Fibroblast of lung (primary cell): ENCODE results near the gene DIP2C. TPM values are rescaled to one million over a fixed set of nuclear protein-coding genes. Genes with fewer than 3 reads are reported as not detected.
"Not testable (repeated sequence)": the region's sequence is repeated elsewhere in the genome, so short reads cannot be mapped to it uniquely, and the experiment has no call there.

Experiments
- DNase-seq, 2 donors: peaks; one replicate each; pipeline versions ENCODE4 v3.0.0 to v3.0.0-alpha.2; 2010; ENCODE audit warnings: low read depth in 2 of 2
- H2AFZ ChIP-seq: 2 replicates; pipeline ENCODE4 v1.5.1; 2012; ENCODE audit warnings: low read length, control low read depth, inconsistent platforms
- H3K27ac ChIP-seq: 2 replicates; pipeline ENCODE4 v1.5.1; 2011; ENCODE audit warnings: low read length, control low read depth; ENCODE audit not compliant: insufficient read depth
- H3K27me3 ChIP-seq: 2 replicates; pipeline ENCODE4 v1.5.1; 2011; ENCODE audit warnings: mild to moderate bottlenecking, low read length; ENCODE audit not compliant: control insufficient read depth, insufficient read depth
- H3K36me3 ChIP-seq: 2 replicates; pipeline ENCODE4 v1.5.1; 2011; ENCODE audit warnings: low read length; ENCODE audit not compliant: control insufficient read depth, insufficient read depth
- H3K4me1 ChIP-seq: 2 replicates; pipeline ENCODE4 v1.5.1; 2011; ENCODE audit warnings: low read length; ENCODE audit not compliant: control insufficient read depth, insufficient read depth; ENCODE audit errors: extremely low read depth
- H3K4me2 ChIP-seq: 2 replicates; pipeline ENCODE4 v1.5.1; 2011; ENCODE audit warnings: low read length, control low read depth; ENCODE audit not compliant: insufficient read depth; ENCODE audit errors: extremely low read depth
- H3K4me3 ChIP-seq, 4 experiments: fragments of 200-600 bp in 1 of 4; sonication (generic) in 1 of 4; replicated peaks in 1 of 4; 2 replicates each; pipeline ENCODE4 v1.5.1; 2011 to 2016; ENCODE audit warnings: low read length in 4 of 4, low read depth in 3 of 4, mild to moderate bottlenecking in 3 of 4, control low read depth in 2 of 4, inconsistent platforms in 1 of 4, mixed read lengths in 1 of 4; ENCODE audit not compliant: insufficient read depth in 1 of 4; ENCODE audit errors: control extremely low read depth in 1 of 4
- H3K79me2 ChIP-seq: 2 replicates; pipeline ENCODE4 v1.5.1; 2012; ENCODE audit warnings: mild to moderate bottlenecking, low read length, inconsistent platforms; ENCODE audit not compliant: control insufficient read depth, insufficient read depth
- H3K9ac ChIP-seq: 2 replicates; pipeline ENCODE4 v1.5.1; 2011; ENCODE audit warnings: mild to moderate bottlenecking, low read length, control low read depth; ENCODE audit not compliant: insufficient read depth
- H3K9me3 ChIP-seq: 2 replicates; pipeline ENCODE4 v1.5.1; 2012; ENCODE audit warnings: low read depth, low read length; ENCODE audit not compliant: control insufficient read depth, insufficient read depth
- H4K20me1 ChIP-seq: 2 replicates; pipeline ENCODE4 v1.5.1; 2011; ENCODE audit warnings: low read length; ENCODE audit not compliant: control insufficient read depth, insufficient read depth; ENCODE audit errors: extremely low read depth
- EZH2 ChIP-seq: IDR thresholded peaks from 2 replicates; pipeline ENCODE4 v1.5.1; 2012; ENCODE audit warnings: low read length, control low read depth, mild to moderate bottlenecking; ENCODE audit errors: missing control alignments
- polyA plus RNA-seq, 2 donors: library from polyadenylated mRNA; depleted of rRNA in 1 of 2; stranded (reverse) in 1 of 2; unstranded in 1 of 2; fragments of >200 nt; gene quantifications; 2 replicates each; pipeline ENCODE4 v1.2.1, GENCODE V29; 2011 to 2012; ENCODE audit warnings: missing spikeins in 1 of 2
- total RNA-seq: library from RNA; depleted of rRNA; stranded (reverse); fragments of >200 nt; gene quantifications from 2 replicates; pipeline ENCODE4 v1.2.1, GENCODE V29; 2014
- TF ChIP-seq, protein P1 (sequence below), 2 donors: IDR thresholded peaks in 1 of 2; conservative IDR thresholded peaks in 1 of 2; 1 replicate in 1 of 2; 2 replicates in 1 of 2; pipeline ENCODE4 v1.5.1; 2011 to 2012; ENCODE audit warnings: low read length in 2 of 2, control low read depth in 1 of 2, inconsistent platforms in 1 of 2, low read depth in 1 of 2, mild to moderate bottlenecking in 1 of 2

DIP2C gene
- total and polyA plus RNA-seq, 2 donors (not counting 1 experiment from before 2014, with no cell fraction given), result 10.7 to 18.3 TPM

DNA sequence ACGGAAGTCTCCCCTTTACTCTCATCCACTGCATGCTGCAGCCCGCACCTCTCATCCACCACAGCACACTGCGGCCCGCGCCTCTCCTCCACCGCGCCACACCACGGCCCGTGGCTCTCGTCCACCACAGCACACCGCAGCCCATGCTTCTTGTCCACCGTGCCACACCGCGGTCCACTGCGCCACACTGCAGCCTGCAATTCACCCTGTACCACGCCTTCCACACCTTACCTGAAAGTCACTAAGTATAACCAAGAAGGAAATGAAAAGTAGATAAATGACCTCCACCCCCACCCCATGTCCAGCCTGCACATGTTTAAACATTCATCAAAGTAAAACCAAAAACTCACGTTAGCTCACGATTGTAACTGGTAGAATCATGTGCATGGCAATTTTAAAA is 176.1 kb downstream of the DIP2C start:
- Histone ChIP-seq H3K36me3 (no peaks in the 10 kb centered on the region), H2AFZ (no peak overlapping the region), H3K4me1 (peaks cover 6% of the 10 kb centered on the region), H3K4me3 (no peak overlapping the region), H4K20me1 (no peaks in the 10 kb centered on the region), H3K27me3 (no peaks in the 10 kb centered on the region), H3K9me3 (no peaks in the 10 kb centered on the region), H3K27ac (no peak overlapping the region), H3K9ac (no peak overlapping the region), H3K4me2 (no peak overlapping the region), H3K79me2 (no peaks in the 10 kb centered on the region)
- TF ChIP-seq, protein P1, sequence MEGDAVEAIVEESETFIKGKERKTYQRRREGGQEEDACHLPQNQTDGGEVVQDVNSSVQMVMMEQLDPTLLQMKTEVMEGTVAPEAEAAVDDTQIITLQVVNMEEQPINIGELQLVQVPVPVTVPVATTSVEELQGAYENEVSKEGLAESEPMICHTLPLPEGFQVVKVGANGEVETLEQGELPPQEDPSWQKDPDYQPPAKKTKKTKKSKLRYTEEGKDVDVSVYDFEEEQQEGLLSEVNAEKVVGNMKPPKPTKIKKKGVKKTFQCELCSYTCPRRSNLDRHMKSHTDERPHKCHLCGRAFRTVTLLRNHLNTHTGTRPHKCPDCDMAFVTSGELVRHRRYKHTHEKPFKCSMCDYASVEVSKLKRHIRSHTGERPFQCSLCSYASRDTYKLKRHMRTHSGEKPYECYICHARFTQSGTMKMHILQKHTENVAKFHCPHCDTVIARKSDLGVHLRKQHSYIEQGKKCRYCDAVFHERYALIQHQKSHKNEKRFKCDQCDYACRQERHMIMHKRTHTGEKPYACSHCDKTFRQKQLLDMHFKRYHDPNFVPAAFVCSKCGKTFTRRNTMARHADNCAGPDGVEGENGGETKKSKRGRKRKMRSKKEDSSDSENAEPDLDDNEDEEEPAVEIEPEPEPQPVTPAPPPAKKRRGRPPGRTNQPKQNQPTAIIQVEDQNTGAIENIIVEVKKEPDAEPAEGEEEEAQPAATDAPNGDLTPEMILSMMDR (conservative IDR thresholded peaks at IDR 0.05 in 1 of 2, IDR thresholded peaks at IDR 0.05 in 1 of 2; ENCODE audit: low read depth in 1 of 2, low read length in 2 of 2), result no peak
- TF ChIP-seq EZH2, result no peak
- DNase-seq, result no peak

DNA sequence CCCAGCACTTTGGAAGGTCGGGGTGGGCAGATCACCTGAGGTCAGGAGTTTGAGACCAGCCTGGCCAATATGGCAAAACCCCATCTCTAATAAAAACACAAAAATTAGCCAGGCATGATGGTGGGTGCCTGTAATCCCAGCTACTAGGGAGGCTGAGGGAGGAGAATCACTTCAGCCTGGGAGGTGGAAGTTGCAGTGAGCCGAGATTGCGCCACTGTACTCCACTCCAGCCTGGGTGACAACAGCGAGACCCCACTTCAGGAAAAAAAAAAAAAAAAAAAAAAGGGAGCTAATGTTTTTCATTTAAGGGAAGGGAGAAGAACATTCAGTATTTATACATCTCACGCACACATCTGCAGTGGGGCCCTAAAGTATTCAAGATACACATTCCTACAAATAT is 176.8 kb downstream of the DIP2C start:
- not testable (repeated sequence) for H3K4me2 ChIP-seq, H3K36me3 ChIP-seq, H3K27me3 ChIP-seq, H3K4me1 ChIP-seq, H4K20me1 ChIP-seq, DNase-seq, H3K9ac ChIP-seq, H2AFZ ChIP-seq, H3K79me2 ChIP-seq, H3K4me3 ChIP-seq, H3K27ac ChIP-seq, H3K9me3 ChIP-seq

DNA sequence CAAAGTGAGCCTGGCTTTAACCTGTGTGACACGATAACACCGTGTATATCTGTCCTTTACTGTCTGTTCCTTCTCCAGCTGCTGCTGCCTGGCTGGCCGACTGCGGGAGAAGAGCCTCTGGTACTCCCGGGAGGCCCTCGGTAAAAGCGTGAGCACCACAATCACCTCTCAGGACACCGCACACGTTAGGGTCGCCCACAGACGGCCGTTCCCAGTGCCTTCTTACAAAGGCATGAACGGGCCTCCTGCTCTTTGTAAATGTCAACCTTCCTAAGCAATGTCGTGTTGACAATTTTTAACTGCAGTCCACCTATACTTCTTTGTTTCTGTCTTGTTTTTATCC is 177.6 kb downstream of the DIP2C start:
- no peaks in the 10 kb centered on the region for H3K36me3 ChIP-seq

More for the DNA sequence above, 177.6 kb downstream of the DIP2C start:
- no peak overlapping the region for H3K9ac ChIP-seq
- no peak overlapping the region for H2AFZ ChIP-seq
- H3K27me3 ChIP-seq, result no peaks in the 10 kb centered on the region
- no peak for DNase-seq
- no peak overlapping the region for H3K27ac ChIP-seq
- no peak overlapping the region for H3K4me3 ChIP-seq
- no peak overlapping the region for H3K4me2 ChIP-seq
- H3K4me1 ChIP-seq, result peaks cover 6% of the 10 kb centered on the region
- H3K9me3 ChIP-seq, result no peaks in the 10 kb centered on the region
- H4K20me1 ChIP-seq, result no peaks in the 10 kb centered on the region
- TF ChIP-seq EZH2, result no peak
- TF ChIP-seq, protein P1 (conservative IDR thresholded peaks at IDR 0.05 in 1 of 2, IDR thresholded peaks at IDR 0.05 in 1 of 2; ENCODE audit: low read depth in 1 of 2, low read length in 2 of 2), result no peak
- peaks cover 1% of the 10 kb centered on the region for H3K79me2 ChIP-seq
